ENCODE results near the gene EIF4H. TPM values are rescaled to one million over a fixed set of nuclear protein-coding genes. Genes with fewer than 3 reads are reported as not detected.
"Not testable (repeated sequence)": the region's sequence is repeated elsewhere in the genome, so short reads cannot be mapped to it uniquely, and the experiment has no call there.

Gene EIF4H
- total RNA-seq, 1 donor from 2014 or later = 172 TPM

- intact Hi-C loops (cut with micrococcal nuclease) = no loop called here
- no peak for ATAC-seq
- no peak for DNase-seq
These were observed 44.2 kb downstream of the EIF4H start for GRCh38 chr7:74218343-74218698.

- ATAC-seq = no peak
- DNase-seq = no peak
- intact Hi-C loops (cut with micrococcal nuclease) = no loop called here
These were observed 45.3 kb downstream of the EIF4H start for GRCh38 chr7:74219416-74219815.

GRCh38 chr7:74220229-74220628 is 46.1 kb downstream of the EIF4H start:
- intact Hi-C loops (cut with micrococcal nuclease) = no loop called here
- ATAC-seq (no peak), DNase-seq (no peak)

- intact Hi-C loops (cut with micrococcal nuclease) = no loop called here
- no peak for ATAC-seq
- peak; percentile 10 for DNase-seq
These were observed 47.6 kb downstream of the EIF4H start for GRCh38 chr7:74221713-74222112.

- intact Hi-C loops (cut with micrococcal nuclease) = no loop called here
- no peak for ATAC-seq
- peak; percentile 10 for DNase-seq
These were observed 48.9 kb downstream of the EIF4H start for GRCh38 chr7:74222851-74223710.

GRCh38 chr7:74223711-74224510 is 49.8 kb downstream of the EIF4H start:
- no peak for ATAC-seq
- DNase-seq = peak; percentile 34
- intact Hi-C loops (cut with micrococcal nuclease) = no loop called here

- DNase-seq (no peak), ATAC-seq (no peak)
- intact Hi-C loops (cut with micrococcal nuclease) = no loop called here
These were observed 50.3 kb downstream of the EIF4H start for GRCh38 chr7:74224511-74224832.

GRCh38 chr7:74224907-74225306 is 50.8 kb downstream of the EIF4H start:
- DNase-seq; intact Hi-C loops (cut with micrococcal nuclease); ATAC-seq: not testable (repeated sequence)

- ATAC-seq (no peak), DNase-seq (peak; percentile 5)
- intact Hi-C loops (cut with micrococcal nuclease) = no loop called here
These were observed 51.2 kb downstream of the EIF4H start for GRCh38 chr7:74225400-74225799.

GRCh38 chr7:74226633-74227032 is 52.5 kb downstream of the EIF4H start:
- DNase-seq = no peak
- intact Hi-C loops (cut with micrococcal nuclease) = no loop called here
- peak; percentile 76 for ATAC-seq

- peak; percentile 25 for ATAC-seq
- intact Hi-C loops (cut with micrococcal nuclease) = no loop called here
- DNase-seq = no peak
These were observed 55.1 kb downstream of the EIF4H start for GRCh38 chr7:74228951-74229900.

- intact Hi-C loops (cut with micrococcal nuclease) = no loop called here
- ATAC-seq (no peak), DNase-seq (no peak)
These were observed 56.5 kb downstream of the EIF4H start for GRCh38 chr7:74230446-74231231.

- no peak for DNase-seq
- no peak for ATAC-seq
- intact Hi-C loops (cut with micrococcal nuclease) = no loop called here
These were observed 57.1 kb downstream of the EIF4H start for GRCh38 chr7:74231232-74231590.

- intact Hi-C loops (cut with micrococcal nuclease) = no loop called here
- no peak for ATAC-seq
- DNase-seq = no peak
These were observed 59.6 kb downstream of the EIF4H start for GRCh38 chr7:74233655-74234285.

- DNase-seq (no peak), ATAC-seq (no peak)
- intact Hi-C loops (cut with micrococcal nuclease) = no loop called here
These were observed 61.5 kb downstream of the EIF4H start for GRCh38 chr7:74235518-74236268.

GRCh38 chr7:74236284-74236683 is 62.1 kb downstream of the EIF4H start:
- DNase-seq = no peak
- intact Hi-C loops (cut with micrococcal nuclease) = no loop called here
- no peak for ATAC-seq

GRCh38 chr7:74240482-74240881 is 66.3 kb downstream of the EIF4H start:
- intact Hi-C loops (cut with micrococcal nuclease) = no loop called here
- DNase-seq (no peak), ATAC-seq (no peak)

- intact Hi-C loops (cut with micrococcal nuclease) = no loop called here
- ATAC-seq (no peak), DNase-seq (no peak)
These were observed 67.9 kb downstream of the EIF4H start for GRCh38 chr7:74242122-74242443.

Data from left ventricle myocardium superior (tissue), 1 donor.